ENCODE data around the gene ARID4B.

Gene ARID4B

GRCh38 chr1:235156265-235156664, 171.7 kb downstream of the ARID4B start:
- POLR2A ChIA-PET: no interaction called here
- CTCF ChIA-PET: interaction anchor here (1.0 to 2.3 kb wide), 5 partner anchors 9 to 259 kb away, joined by 3 to 5 read pairs (median 5); no protein-coding TSS in a partner anchor
- no peak for DNase-seq (ENCODE audit: extremely low spot score)
- TF ChIP-seq CTCF (IDR thresholded peaks at IDR 0.05; ENCODE audit: control extremely low read depth, extremely low read depth, low read depth, missing control alignments): no peak

DNA sequence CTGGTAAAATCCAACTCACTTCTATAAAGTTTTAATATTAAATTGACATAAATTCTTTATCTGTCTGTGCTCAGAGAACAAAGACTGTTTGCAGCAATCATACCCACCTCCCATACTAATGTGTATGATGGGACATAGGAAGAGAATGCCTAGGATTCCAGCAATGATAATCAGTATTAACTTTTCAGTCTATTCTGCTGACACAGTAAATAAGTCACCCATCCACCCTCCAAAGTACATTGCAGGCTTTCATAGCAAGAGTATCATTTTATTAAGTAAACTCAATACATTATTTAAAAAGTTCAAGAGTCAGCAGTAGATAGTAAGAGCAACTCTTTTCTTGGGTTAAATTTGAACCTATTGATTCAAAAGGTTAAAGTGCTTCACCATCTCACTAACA, 175.7 kb downstream of the ARID4B start:
- no peak for DNase-seq (ENCODE audit: extremely low spot score)
- POLR2A ChIA-PET: no interaction called here
- CTCF ChIA-PET: interaction anchor here (1.6 kb wide), 1 partner anchor 9 kb away, joined by 3 read pairs; the partner anchor contains the start of gene RBM34
- no peak for TF ChIP-seq CTCF (IDR thresholded peaks at IDR 0.05; ENCODE audit: control extremely low read depth, extremely low read depth, low read depth, missing control alignments)

DNA sequence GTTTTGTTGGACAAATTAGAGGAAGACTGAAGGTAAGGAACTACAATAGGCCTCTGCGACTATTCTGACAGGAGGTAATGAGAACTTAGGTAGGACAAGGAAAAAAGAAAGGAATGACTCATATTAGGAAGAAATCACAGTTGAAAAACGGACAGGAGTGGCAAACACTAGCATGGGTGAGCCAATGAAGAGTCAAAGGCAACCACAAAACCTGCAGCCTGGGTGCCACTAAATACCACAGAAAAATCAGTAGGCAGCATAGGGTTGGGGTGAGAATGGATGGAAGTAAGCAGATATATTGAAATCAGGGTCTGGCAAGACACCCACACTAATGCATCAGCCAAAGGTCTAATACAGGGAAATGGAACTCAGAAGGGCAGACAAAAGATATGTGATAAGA, 176.9 kb downstream of the ARID4B start:
- no peak for DNase-seq (ENCODE audit: extremely low spot score)
- ChIA-PET CTCF (interaction anchor here (1.1 kb wide), 1 partner anchor 9 kb away, joined by 4 read pairs; the partner anchor contains the start of gene RBM34), POLR2A (no interaction called here)
- no peak for TF ChIP-seq CTCF (IDR thresholded peaks at IDR 0.05; ENCODE audit: control extremely low read depth, extremely low read depth, low read depth, missing control alignments)

GRCh38 chr1:235149824-235150223, 178.2 kb downstream of the ARID4B start:
- no peak for DNase-seq (ENCODE audit: extremely low spot score)
- POLR2A ChIA-PET: no interaction called here

GRCh38 chr1:235147269-235147668, 180.7 kb downstream of the ARID4B start:
- POLR2A ChIA-PET: interaction anchor here (1.0 kb wide), 1 partner anchor 156 kb away, joined by 3 read pairs; no protein-coding TSS in a partner anchor
- no peak for TF ChIP-seq CTCF (IDR thresholded peaks at IDR 0.05; ENCODE audit: control extremely low read depth, extremely low read depth, low read depth, missing control alignments)
- CTCF ChIA-PET: interaction anchor here (1.5 to 1.9 kb wide), 3 partner anchors 9 to 13 kb away, joined by 5 to 7 read pairs (median 5); partner anchors contain the start of gene RBM34
- DNase-seq (ENCODE audit: extremely low spot score): no peak

More at GRCh38 chr1:235149824-235150223, 178.2 kb downstream of the ARID4B start:
- no peak for TF ChIP-seq CTCF (IDR thresholded peaks at IDR 0.05; ENCODE audit: control extremely low read depth, extremely low read depth, low read depth, missing control alignments)
- CTCF ChIA-PET: no interaction called here

DNA sequence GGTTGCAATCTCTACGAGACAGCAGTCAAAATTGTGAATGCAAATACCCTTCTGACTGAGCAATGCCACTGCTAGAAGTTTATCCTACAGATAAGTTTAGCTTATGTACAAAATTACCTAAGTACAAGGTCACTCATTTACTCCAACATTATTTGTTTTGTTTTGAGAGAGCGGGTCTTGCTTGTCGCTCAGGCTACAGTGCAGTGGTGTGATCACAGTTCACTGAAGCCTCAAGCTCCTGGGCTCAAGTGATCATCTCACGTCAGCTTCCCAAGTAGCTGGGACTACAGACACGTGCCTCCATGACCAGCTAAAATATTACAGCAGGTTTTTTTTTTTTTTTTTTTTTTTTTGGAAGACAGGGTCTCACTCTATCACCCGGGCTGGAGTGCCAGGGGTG, 182.3 kb downstream of the ARID4B start:
- DNase-seq (ENCODE audit: extremely low spot score): no peak
- no peak for TF ChIP-seq CTCF (IDR thresholded peaks at IDR 0.05; ENCODE audit: control extremely low read depth, extremely low read depth, low read depth, missing control alignments)
- ChIA-PET POLR2A (interaction anchor here (1.0 kb wide), 1 partner anchor 15 kb away, joined by 3 read pairs; the partner anchor contains the start of gene RBM34), CTCF (interaction anchor here (1.0 to 1.5 kb wide), 5 partner anchors 12 to 271 kb away, joined by 3 to 5 read pairs (median 5); partner anchors contain the start of gene RBM34)

Data from GM10248 (cell line).